GM18499 (cell line): Measurements from ENCODE around the gene ZNF76.
"Not testable (repeated sequence)": the region's sequence is repeated elsewhere in the genome, so short reads cannot be mapped to it uniquely, and the experiment has no call there.

Source experiments
- ATAC-seq: cut with Tn5 transposase; IDR thresholded peaks from one replicate; pipeline ENCODE4 v1.9.1; 2021; ENCODE audit warnings: moderate number of reproducible peaks; ENCODE audit not compliant: insufficient read depth, unreplicated experiment

ZNF76 gene

GRCh38 chr6:35296931-35297600 lies 37.5 kb downstream of the ZNF76 start:
- no peak for ATAC-seq

- ATAC-seq: peak; percentile 48
Observed at GRCh38 chr6:35297601-35298481, 38.3 kb downstream of the ZNF76 start, which contains the start of gene DEF6. TSS of gene DEF6 (plus strand) at chr6:35297818. CDS start at chr6:35297857, 39 bp downstream.

- no peak for ATAC-seq
Observed at GRCh38 chr6:35298625-35299140, 39.1 kb downstream of the ZNF76 start.

GRCh38 chr6:35299674-35300073 lies 40.1 kb downstream of the ZNF76 start:
- ATAC-seq: no peak

- no peak for ATAC-seq
Observed at GRCh38 chr6:35300848-35301247, 41.3 kb downstream of the ZNF76 start.

GRCh38 chr6:35302604-35303241 lies 43.2 kb downstream of the ZNF76 start:
- ATAC-seq: peak; percentile 45

- ATAC-seq: no peak
Observed at GRCh38 chr6:35304299-35304698, 44.8 kb downstream of the ZNF76 start.

GRCh38 chr6:35305117-35305516 lies 45.6 kb downstream of the ZNF76 start:
- no peak for ATAC-seq

- ATAC-seq: not testable (repeated sequence)
Observed at GRCh38 chr6:35307138-35307537, 47.6 kb downstream of the ZNF76 start.

- not testable (repeated sequence) for ATAC-seq
Observed at GRCh38 chr6:35308543-35308942, 49.0 kb downstream of the ZNF76 start.

GRCh38 chr6:35309611-35310264 lies 50.2 kb downstream of the ZNF76 start:
- no peak for ATAC-seq

- ATAC-seq: no peak
Observed at GRCh38 chr6:35310265-35310831, 50.8 kb downstream of the ZNF76 start.

GRCh38 chr6:35311390-35312075 lies 52.0 kb downstream of the ZNF76 start:
- ATAC-seq: no peak

GRCh38 chr6:35312076-35312800 lies 52.7 kb downstream of the ZNF76 start:
- ATAC-seq: no peak

- no peak for ATAC-seq
Observed at GRCh38 chr6:35312807-35313206, 53.3 kb downstream of the ZNF76 start.

- no peak for ATAC-seq
Observed at GRCh38 chr6:35317483-35318195, 58.1 kb downstream of the ZNF76 start.

- ATAC-seq: no peak
Observed at GRCh38 chr6:35318196-35319171, 58.9 kb downstream of the ZNF76 start.
